ENCODE results near the gene SNCG. TPM values are rescaled to one million over a fixed set of nuclear protein-coding genes. Genes with fewer than 3 reads are reported as not detected.

Gene SNCG
- total RNA-seq: 92.0 to 104 TPM (median 98.5 TPM) in 3 replicates

GRCh38 chr10:86958116-86958900, at the start of gene SNCG:
Gene SNCG, plus strand, starts transcription at chr10:86958599. Its CDS starts 99 bp downstream, at chr10:86958698.
- Mint-ChIP-seq H3K36me3 (no peaks in the 10 kb centered on the region), H3K4me3 (peak within 1 kb of the TSS; percentile 66), H3K9me3 (no peaks in the 10 kb centered on the region), H3K27ac (peak within 1 kb of the TSS; percentile 87), H3K4me1 (peaks cover 56% of the 10 kb centered on the region), H3K27me3 (ENCODE audit: low read depth) (no peaks in the 10 kb centered on the region)
- no peak for DNase-seq (ENCODE audit: low spot score in 2 of 2, unreplicated experiment in 2 of 2)
- no peak for TF ChIP-seq CTCF (IDR thresholded peaks at IDR 0.05; ENCODE audit: unreplicated experiment)

- peaks cover 4% of the 10 kb centered on the region for H3K9me3 Mint-ChIP-seq
- peaks cover 38% of the 10 kb centered on the region for H3K36me3 Mint-ChIP-seq
- H3K4me1 Mint-ChIP-seq: no peaks in the 10 kb centered on the region
- TF ChIP-seq CTCF (IDR thresholded peaks at IDR 0.05; ENCODE audit: unreplicated experiment): no peak
- H3K4me3 Mint-ChIP-seq: no peak overlapping the region
- no peak for DNase-seq (ENCODE audit: low spot score in 2 of 2, unreplicated experiment in 2 of 2)
- H3K27ac Mint-ChIP-seq: no peak overlapping the region
- H3K27me3 Mint-ChIP-seq (ENCODE audit: low read depth): no peaks in the 10 kb centered on the region
Observed at GRCh38 chr10:86914734-86915133, 43.7 kb upstream of the SNCG start.

- TF ChIP-seq CTCF (IDR thresholded peaks at IDR 0.05; ENCODE audit: unreplicated experiment): no peak
- Mint-ChIP-seq H3K4me1 (no peaks in the 10 kb centered on the region), H3K9me3 (peaks cover 4% of the 10 kb centered on the region), H3K36me3 (peaks cover 50% of the 10 kb centered on the region), H3K27me3 (ENCODE audit: low read depth) (no peaks in the 10 kb centered on the region), H3K4me3 (no peak overlapping the region), H3K27ac (no peak overlapping the region)
- no peak for DNase-seq (ENCODE audit: low spot score in 2 of 2, unreplicated experiment in 2 of 2)
Observed at GRCh38 chr10:86918022-86918471, 40.4 kb upstream of the SNCG start.

GRCh38 chr10:86922553-86922961, 35.8 kb upstream of the SNCG start:
- Mint-ChIP-seq H3K4me1 (no peaks in the 10 kb centered on the region), H3K9me3 (no peaks in the 10 kb centered on the region), H3K36me3 (peaks cover 35% of the 10 kb centered on the region), H3K4me3 (no peak overlapping the region), H3K27ac (no peak overlapping the region), H3K27me3 (ENCODE audit: low read depth) (no peaks in the 10 kb centered on the region)
- no peak for TF ChIP-seq CTCF (IDR thresholded peaks at IDR 0.05; ENCODE audit: unreplicated experiment)
- DNase-seq (ENCODE audit: low spot score in 2 of 2, unreplicated experiment in 2 of 2): no peak

- Mint-ChIP-seq H3K4me3 (no peak overlapping the region), H3K9me3 (no peaks in the 10 kb centered on the region), H3K27me3 (ENCODE audit: low read depth) (no peaks in the 10 kb centered on the region), H3K36me3 (peaks cover 16% of the 10 kb centered on the region), H3K27ac (no peak overlapping the region), H3K4me1 (no peaks in the 10 kb centered on the region)
- no peak for DNase-seq (ENCODE audit: low spot score in 2 of 2, unreplicated experiment in 2 of 2)
- no peak for TF ChIP-seq CTCF (IDR thresholded peaks at IDR 0.05; ENCODE audit: unreplicated experiment)
Observed at GRCh38 chr10:86929468-86930380, 28.7 kb upstream of the SNCG start.

All from mesothelial cell of epicardium (in vitro differentiated cells).